Natural killer cell treated with Interleukin-12 subunit alpha and Interleukin-12 subunit beta and Interleukin-15 and Interleukin-18, amount 100 ng/mL, for 72 hours (primary cell): ENCODE results near the gene GRIK4. TPM values are rescaled to one million over a fixed set of nuclear protein-coding genes. Genes with fewer than 3 reads are reported as not detected.
"Not testable (repeated sequence)": the region's sequence is repeated elsewhere in the genome, so short reads cannot be mapped to it uniquely, and the experiment has no call there.

ENCODE experiments used
- ATAC-seq, 2 donors: fragments of 150-1000 bp; cut with Tn5 transposase in 1 of 2; sonication (Bioruptor Pico), chemical (Tn5 transposase) in 1 of 2; 2 replicates each; pipeline ENCODE4 v1.10.0; 2021
- DNase-seq: peaks from one replicate; pipeline ENCODE4 v3.0.0; 2022; ENCODE audit warnings: low spot score
- H3K27ac Mint-ChIP-seq, 2 donors: 1 replicate in 1 of 2; 2 replicates in 1 of 2; pipeline ENCODE4 v1.8.0; 2022; ENCODE audit warnings: mixed read lengths in 2 of 2, mild to moderate bottlenecking in 1 of 2, moderate library complexity in 1 of 2
- H3K27me3 Mint-ChIP-seq, 2 donors: 1 replicate in 1 of 2; 2 replicates in 1 of 2; pipeline ENCODE4 v1.8.0; 2022; ENCODE audit warnings: mixed read lengths in 2 of 2
- H3K36me3 Mint-ChIP-seq: one replicate; pipeline ENCODE4 v1.8.0; 2022; ENCODE audit warnings: mixed read lengths
- H3K4me1 Mint-ChIP-seq, 2 donors: 1 replicate in 1 of 2; 2 replicates in 1 of 2; pipeline ENCODE4 v1.8.0; 2022; ENCODE audit warnings: low read depth in 2 of 2, mixed read lengths in 2 of 2, mild to moderate bottlenecking in 1 of 2
- H3K4me3 Mint-ChIP-seq: one replicate; pipeline ENCODE4 v1.8.0; 2022; ENCODE audit warnings: mixed read lengths
- H3K9me3 Mint-ChIP-seq: 2 replicates; pipeline ENCODE4 v1.8.0; 2022; ENCODE audit warnings: mixed read lengths
- total RNA-seq, 2 donors: library from RNA; stranded (reverse); gene quantifications; one replicate each; pipeline ENCODE4 v1.2.3, GENCODE V29; 2022

Gene GRIK4
- total RNA-seq, 2 donors from 2014 or later: 1.4 to 1.8 TPM

DNA sequence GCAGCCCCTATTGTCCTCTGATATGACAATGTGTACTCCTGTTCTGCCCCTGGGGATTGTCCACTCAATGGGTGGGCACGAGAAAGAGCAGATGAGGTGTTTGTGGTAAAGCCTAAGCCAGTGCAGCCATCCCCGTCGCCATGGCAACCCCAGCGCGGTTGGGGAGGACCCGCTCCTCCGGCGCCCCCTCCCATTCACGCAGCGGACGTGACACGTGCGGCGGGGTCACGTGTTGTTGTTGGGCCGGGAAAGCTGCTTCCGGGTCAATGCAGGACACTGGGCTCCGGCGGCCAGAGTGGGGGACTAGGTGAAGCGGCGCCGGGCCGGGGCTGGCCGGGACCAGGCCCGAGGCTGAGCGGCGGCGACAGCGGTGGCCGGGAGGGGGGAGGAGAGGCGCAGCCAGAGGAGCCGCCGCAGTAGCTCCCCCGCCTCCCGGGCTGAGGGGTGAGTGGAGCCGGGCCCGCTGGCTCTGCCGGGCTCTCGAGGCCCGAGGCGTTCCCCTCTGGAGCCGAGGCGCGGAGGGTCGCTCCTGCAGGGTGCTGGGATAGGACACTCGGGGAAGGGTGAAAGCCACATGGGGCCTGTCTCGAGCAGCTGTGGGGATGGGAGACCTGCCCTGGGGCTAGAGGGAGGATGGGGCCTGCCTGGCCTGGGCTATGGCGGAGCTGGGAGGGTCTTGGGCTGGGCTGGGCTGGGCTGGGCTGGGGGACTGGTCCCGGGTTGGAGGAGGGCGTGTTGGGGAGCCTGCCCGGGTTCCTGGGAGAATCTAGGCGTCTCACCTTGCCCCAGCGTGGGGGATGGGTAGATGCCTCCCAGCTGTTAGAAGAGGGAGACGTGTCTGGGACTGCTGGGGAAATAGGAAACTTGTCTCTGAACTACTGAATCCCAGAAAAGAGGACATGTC lies 512.6 kb downstream of the GRIK4 start, which contains the start of gene TBCEL:
Gene TBCEL (plus strand): TSS at position 255 of the 904 bp plus-strand sequence. CDS start 21,589 bp downstream, outside the sequence.
- Mint-ChIP-seq H3K9me3 (no peaks in the 10 kb centered on the region), H3K27ac (peak within 1 kb of the TSS; percentile 73 to 86), H3K4me3 (peak within 1 kb of the TSS; percentile 83), H3K36me3 (no peaks in the 10 kb centered on the region), H3K4me1 (peaks cover 24 to 26% of the 10 kb centered on the region in 2 donors), H3K27me3 (peaks cover 1 to 3% of the 10 kb centered on the region in 2 donors)
- ATAC-seq (peak; percentile 88 to 91), DNase-seq (peak; percentile 82)

GRCh38 chr11:121024989-121025388 lies 513.4 kb downstream of the GRIK4 start:
- Mint-ChIP-seq H3K27ac (peak overlapping the region; percentile 63 to 79), H3K27me3 (peaks cover 0 to 3% of the 10 kb centered on the region in 2 donors), H3K4me3 (peak overlapping the region; percentile 83), H3K9me3 (no peaks in the 10 kb centered on the region), H3K36me3 (no peaks in the 10 kb centered on the region), H3K4me1 (peaks cover 28 to 31% of the 10 kb centered on the region in 2 donors)
- DNase-seq (no peak), ATAC-seq (no peak)

GRCh38 chr11:121029153-121029552 lies 517.6 kb downstream of the GRIK4 start:
- H3K27ac Mint-ChIP-seq: no peak overlapping the region
- DNase-seq: no peak

GRCh38 chr11:121029813-121030445 lies 518.4 kb downstream of the GRIK4 start:
- Mint-ChIP-seq H3K27me3 (no peaks in the 10 kb centered on the region), H3K4me1 (peaks cover 19 to 24% of the 10 kb centered on the region in 2 donors), H3K9me3 (no peaks in the 10 kb centered on the region), H3K4me3 (no peak overlapping the region), H3K36me3 (no peaks in the 10 kb centered on the region), H3K27ac (no peak overlapping the region)
- DNase-seq (no peak), ATAC-seq (no peak)

More at GRCh38 chr11:121029153-121029552, 517.6 kb downstream of the GRIK4 start:
- no peaks in the 10 kb centered on the region for H3K36me3 Mint-ChIP-seq
- H3K27me3 Mint-ChIP-seq: no peaks in the 10 kb centered on the region
- no peak overlapping the region for H3K4me3 Mint-ChIP-seq
- peaks cover 27 to 30% of the 10 kb centered on the region in 2 donors for H3K4me1 Mint-ChIP-seq
- no peak for ATAC-seq
- H3K9me3 Mint-ChIP-seq: no peaks in the 10 kb centered on the region

- Mint-ChIP-seq H3K27me3 (no peaks in the 10 kb centered on the region), H3K9me3 (no peaks in the 10 kb centered on the region), H3K36me3 (no peaks in the 10 kb centered on the region), H3K4me1 (peaks cover 24 to 28% of the 10 kb centered on the region in 2 donors), H3K4me3 (no peak overlapping the region), H3K27ac (no peak overlapping the region)
- no peak for DNase-seq
- ATAC-seq: no peak
These were observed 519.6 kb downstream of the GRIK4 start for GRCh38 chr11:121031167-121031566.

DNA sequence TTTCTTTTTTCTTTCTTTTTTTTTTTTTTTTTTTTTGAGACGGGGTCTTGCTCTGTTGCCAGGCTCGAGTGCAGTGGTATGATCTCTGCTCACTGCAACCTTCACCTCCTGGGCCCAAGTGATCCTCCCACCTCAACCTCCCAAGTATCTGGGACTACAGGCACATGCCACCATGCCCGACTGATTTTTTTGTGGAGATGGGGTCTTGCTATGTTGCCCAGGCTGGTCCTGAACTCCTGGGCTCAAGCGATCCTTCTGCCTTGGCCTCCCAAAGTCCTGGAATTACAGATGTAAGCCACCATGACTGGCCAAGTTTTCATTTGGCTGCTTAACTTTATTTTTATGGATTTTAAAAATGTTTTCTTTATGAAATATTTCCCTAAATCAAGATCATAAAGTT lies 520.1 kb downstream of the GRIK4 start:
- not testable (repeated sequence) for H3K9me3 Mint-ChIP-seq, H3K36me3 Mint-ChIP-seq, H3K27ac Mint-ChIP-seq, H3K27me3 Mint-ChIP-seq, H3K4me3 Mint-ChIP-seq, ATAC-seq, DNase-seq
- peaks cover 29 to 32% of the 10 kb centered on the region in 2 donors for H3K4me1 Mint-ChIP-seq

GRCh38 chr11:121032546-121032945 lies 521.0 kb downstream of the GRIK4 start:
- ATAC-seq (no peak), DNase-seq (no peak)
- Mint-ChIP-seq H3K27ac (no peak overlapping the region), H3K36me3 (no peaks in the 10 kb centered on the region), H3K27me3 (no peaks in the 10 kb centered on the region), H3K9me3 (no peaks in the 10 kb centered on the region), H3K4me1 (peaks cover 32 to 38% of the 10 kb centered on the region in 2 donors), H3K4me3 (no peak overlapping the region)

DNA sequence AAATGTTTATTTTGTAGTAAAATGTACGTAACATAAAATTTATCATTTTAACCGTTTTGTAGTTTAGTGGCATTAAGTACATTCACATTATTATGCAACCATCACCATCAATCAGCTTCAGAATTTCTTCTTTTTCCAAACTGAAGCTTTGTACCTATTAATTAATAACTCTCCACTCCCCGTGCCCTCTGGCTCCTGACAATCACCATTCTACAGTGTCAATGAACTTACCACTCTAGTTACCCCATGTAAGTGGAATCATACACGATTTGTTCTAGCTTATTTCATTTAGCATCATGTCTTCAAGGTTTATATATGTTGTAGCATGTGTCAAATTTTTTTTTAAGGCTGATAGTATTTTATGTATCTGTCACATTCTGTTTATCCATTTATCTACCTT lies 522.1 kb downstream of the GRIK4 start:
- no peak for ATAC-seq

GRCh38 chr11:121035169-121035755 lies 523.7 kb downstream of the GRIK4 start:
- DNase-seq (no peak), ATAC-seq (peak in 1 of 2 donors; percentile 63)
- H3K4me3 Mint-ChIP-seq: peak overlapping the region; percentile 74
- H3K4me1 Mint-ChIP-seq: peaks cover 24 to 34% of the 10 kb centered on the region in 2 donors
- H3K36me3 Mint-ChIP-seq: no peaks in the 10 kb centered on the region
- no peaks in the 10 kb centered on the region for H3K27me3 Mint-ChIP-seq
- no peak overlapping the region for H3K27ac Mint-ChIP-seq
- H3K9me3 Mint-ChIP-seq: no peaks in the 10 kb centered on the region

More for the DNA sequence above, 522.1 kb downstream of the GRIK4 start:
- no peak for DNase-seq
- Mint-ChIP-seq H3K4me1 (peaks cover 32 to 38% of the 10 kb centered on the region in 2 donors), H3K4me3 (no peak overlapping the region), H3K27ac (no peak overlapping the region), H3K27me3 (no peaks in the 10 kb centered on the region), H3K9me3 (no peaks in the 10 kb centered on the region), H3K36me3 (no peaks in the 10 kb centered on the region)

DNA sequence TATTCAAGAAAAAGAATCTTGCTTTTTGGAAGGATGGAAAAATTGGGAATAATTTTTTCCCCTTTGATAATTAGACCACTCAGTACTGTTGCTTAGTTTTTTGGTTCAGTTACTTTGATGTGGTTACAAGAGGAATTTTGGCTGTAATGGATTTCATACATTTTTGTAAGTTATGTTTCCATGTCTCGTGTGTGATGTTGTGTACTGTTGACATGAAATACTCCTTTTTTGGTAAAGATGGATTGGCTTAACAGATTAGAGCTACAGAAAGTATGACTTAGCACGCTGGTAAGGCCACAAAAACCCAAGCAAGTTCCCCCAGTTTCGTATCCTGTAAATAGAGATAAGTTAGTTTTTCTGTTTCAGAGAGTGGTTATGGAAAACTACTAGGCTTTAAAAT lies 524.2 kb downstream of the GRIK4 start:
- no peak for DNase-seq
- peaks cover 22 to 31% of the 10 kb centered on the region in 2 donors for H3K4me1 Mint-ChIP-seq
- no peaks in the 10 kb centered on the region for H3K27me3 Mint-ChIP-seq
- peak overlapping the region; percentile 74 for H3K4me3 Mint-ChIP-seq
- ATAC-seq: no peak
- H3K9me3 Mint-ChIP-seq: no peaks in the 10 kb centered on the region
- H3K36me3 Mint-ChIP-seq: no peaks in the 10 kb centered on the region
- peak overlapping the region; percentile 63 to 65 for H3K27ac Mint-ChIP-seq

- ATAC-seq: peak in 1 of 2 donors; percentile 78
- Mint-ChIP-seq H3K4me1 (peaks cover 29 to 31% of the 10 kb centered on the region in 2 donors), H3K27me3 (no peaks in the 10 kb centered on the region), H3K36me3 (no peaks in the 10 kb centered on the region), H3K4me3 (peak overlapping the region; percentile 38), H3K27ac (peak overlapping the region in 1 of 2 donors; percentile 63), H3K9me3 (no peaks in the 10 kb centered on the region)
- no peak for DNase-seq
These were observed 525.5 kb downstream of the GRIK4 start for GRCh38 chr11:121037016-121037415.
